ENCODE data around the gene LAMA1. TPM values are rescaled to one million over a fixed set of nuclear protein-coding genes. Genes with fewer than 3 reads are reported as not detected.

LAMA1 gene
- total RNA-seq, 1 donor from 2014 or later, result not detected

DNA sequence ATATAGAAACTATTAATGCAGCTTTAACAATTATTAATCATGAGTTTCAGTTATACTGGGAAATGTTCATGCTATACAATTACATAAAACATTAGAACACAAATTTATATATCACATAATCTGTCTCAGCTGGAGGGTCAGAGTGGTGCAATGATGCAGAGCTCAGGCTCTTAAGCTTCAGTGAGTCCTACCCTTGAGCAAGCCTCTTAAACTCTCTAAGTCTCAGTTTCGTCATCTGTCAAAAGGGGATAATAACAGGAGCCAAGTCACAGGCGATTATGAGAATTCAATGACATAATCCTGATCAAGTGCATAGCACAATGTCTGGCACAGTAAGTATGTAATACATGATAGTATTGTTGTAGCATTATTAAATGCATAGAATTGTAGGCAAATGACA lies 46.0 kb downstream of the LAMA1 start:
- TF ChIP-seq, protein P1, sequence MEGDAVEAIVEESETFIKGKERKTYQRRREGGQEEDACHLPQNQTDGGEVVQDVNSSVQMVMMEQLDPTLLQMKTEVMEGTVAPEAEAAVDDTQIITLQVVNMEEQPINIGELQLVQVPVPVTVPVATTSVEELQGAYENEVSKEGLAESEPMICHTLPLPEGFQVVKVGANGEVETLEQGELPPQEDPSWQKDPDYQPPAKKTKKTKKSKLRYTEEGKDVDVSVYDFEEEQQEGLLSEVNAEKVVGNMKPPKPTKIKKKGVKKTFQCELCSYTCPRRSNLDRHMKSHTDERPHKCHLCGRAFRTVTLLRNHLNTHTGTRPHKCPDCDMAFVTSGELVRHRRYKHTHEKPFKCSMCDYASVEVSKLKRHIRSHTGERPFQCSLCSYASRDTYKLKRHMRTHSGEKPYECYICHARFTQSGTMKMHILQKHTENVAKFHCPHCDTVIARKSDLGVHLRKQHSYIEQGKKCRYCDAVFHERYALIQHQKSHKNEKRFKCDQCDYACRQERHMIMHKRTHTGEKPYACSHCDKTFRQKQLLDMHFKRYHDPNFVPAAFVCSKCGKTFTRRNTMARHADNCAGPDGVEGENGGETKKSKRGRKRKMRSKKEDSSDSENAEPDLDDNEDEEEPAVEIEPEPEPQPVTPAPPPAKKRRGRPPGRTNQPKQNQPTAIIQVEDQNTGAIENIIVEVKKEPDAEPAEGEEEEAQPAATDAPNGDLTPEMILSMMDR (IDR thresholded peaks at IDR 0.05; ENCODE audit: borderline replicate concordance), result no peak
- DNase-seq, result no peak
- intact Hi-C loops (cut with micrococcal nuclease), result no loop called here

DNA sequence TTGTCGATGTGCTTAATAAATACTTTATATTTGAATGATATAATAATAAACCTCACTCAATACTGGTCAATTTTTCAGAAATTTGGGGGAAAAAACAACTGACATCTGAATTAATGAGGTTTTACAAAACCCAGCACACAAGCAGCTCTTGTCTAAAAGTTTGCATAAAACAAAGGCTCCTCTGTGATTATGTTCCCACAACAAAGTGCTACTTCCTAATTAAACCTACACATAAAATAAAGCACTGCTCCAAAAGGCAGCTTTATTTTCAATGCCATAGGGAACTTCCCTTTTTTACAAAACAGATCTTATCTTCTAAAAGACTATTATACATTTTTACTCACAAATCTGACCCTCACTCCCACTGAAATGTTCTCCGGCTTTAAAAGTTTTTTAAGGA lies 47.1 kb downstream of the LAMA1 start:
- DNase-seq, result no peak
- no peaks in the 10 kb centered on the region for H3K9me3 ChIP-seq (replicated peaks)
- H3K27ac ChIP-seq (replicated peaks), result no peak overlapping the region
- peaks cover 34% of the 10 kb centered on the region for H3K27me3 ChIP-seq (ENCODE audit: low read depth)
- H3K4me3 ChIP-seq, result no peak overlapping the region
- H3K36me3 ChIP-seq, result no peaks in the 10 kb centered on the region
- no peaks in the 10 kb centered on the region for H3K4me1 ChIP-seq
- TF ChIP-seq, protein P1 (IDR thresholded peaks at IDR 0.05; ENCODE audit: borderline replicate concordance), result no peak
- intact Hi-C loops (cut with micrococcal nuclease), result no loop called here

More for the DNA sequence above, 46.0 kb downstream of the LAMA1 start:
- Histone ChIP-seq H3K4me1 (no peaks in the 10 kb centered on the region), H3K9me3 (replicated peaks) (no peaks in the 10 kb centered on the region), H3K4me3 (no peak overlapping the region), H3K27me3 (ENCODE audit: low read depth) (peaks cover 25% of the 10 kb centered on the region), H3K27ac (replicated peaks) (no peak overlapping the region), H3K36me3 (no peaks in the 10 kb centered on the region)

DNA sequence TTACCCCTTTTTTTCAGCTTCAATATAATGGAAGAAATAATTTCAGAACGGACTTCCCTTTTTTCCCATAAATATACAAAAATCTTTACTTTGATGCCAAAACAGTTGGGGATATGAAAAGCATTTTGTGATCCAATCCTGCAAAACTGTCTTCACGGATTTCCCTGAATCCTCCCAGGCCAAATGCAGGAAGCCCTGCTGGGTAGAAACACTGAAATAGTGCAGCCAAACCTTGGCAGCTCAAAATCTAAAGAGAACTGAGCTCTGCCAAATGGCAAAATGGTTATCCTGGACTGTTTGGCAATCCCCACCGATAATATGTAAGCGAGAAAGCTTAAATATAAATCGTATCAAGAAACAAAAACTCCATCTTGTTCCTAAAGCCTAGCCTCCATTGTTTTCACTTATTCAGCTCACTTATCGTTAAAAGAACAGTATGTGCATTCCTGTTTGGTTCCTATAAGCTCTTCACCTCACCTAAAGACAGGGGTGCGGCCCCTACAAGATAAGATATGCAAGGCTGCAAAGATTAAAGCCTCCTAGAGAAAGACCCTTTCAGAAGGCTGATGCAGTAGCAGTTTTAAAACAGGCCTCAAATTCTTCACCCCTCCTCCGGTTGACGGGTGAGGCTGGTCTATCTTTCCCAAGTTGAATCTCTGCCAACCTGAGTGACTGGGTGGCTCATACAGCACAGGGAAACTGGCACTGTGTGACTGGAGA lies 48.6 kb downstream of the LAMA1 start:
- Histone ChIP-seq H3K9me3 (replicated peaks) (no peaks in the 10 kb centered on the region), H3K4me1 (no peaks in the 10 kb centered on the region), H3K4me3 (no peak overlapping the region), H3K27me3 (ENCODE audit: low read depth) (peaks cover 44% of the 10 kb centered on the region), H3K36me3 (no peaks in the 10 kb centered on the region), H3K27ac (replicated peaks) (no peak overlapping the region)
- TF ChIP-seq, protein P1 (IDR thresholded peaks at IDR 0.05; ENCODE audit: borderline replicate concordance), result no peak
- intact Hi-C loops (cut with micrococcal nuclease), result no loop called here
- no peak for DNase-seq

DNA sequence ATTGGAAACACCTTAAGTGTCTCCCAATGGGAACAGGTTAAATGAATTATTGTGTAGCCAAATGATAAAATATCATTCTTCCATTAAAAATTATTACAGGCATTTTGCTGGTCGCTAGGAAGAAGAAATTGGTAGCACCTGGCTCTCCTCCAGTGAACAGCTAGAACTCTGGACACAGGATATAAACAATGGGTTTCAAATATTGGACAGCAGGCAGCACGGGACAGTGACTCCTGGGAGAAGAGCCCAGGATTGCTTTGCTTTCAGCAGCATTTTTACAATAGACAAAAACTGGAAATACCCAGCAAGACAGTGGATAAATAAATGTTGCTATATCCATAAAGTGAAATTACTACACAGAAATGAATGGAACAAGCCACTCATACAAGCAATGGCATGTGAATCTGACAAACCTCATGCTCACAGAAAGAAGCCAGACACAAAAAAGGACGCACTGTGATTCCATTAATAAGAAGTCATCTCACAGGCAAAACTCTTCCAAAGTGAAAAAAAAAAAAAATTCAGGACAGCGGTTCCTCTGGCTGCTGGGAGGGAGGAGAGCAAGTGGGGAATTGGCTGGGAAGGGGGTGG lies 50.5 kb downstream of the LAMA1 start:
- DNase-seq, result no peak
- no peak overlapping the region for H3K4me3 ChIP-seq
- intact Hi-C loops (cut with micrococcal nuclease), result no loop called here
- H3K9me3 ChIP-seq (replicated peaks), result no peaks in the 10 kb centered on the region
- TF ChIP-seq, protein P1 (IDR thresholded peaks at IDR 0.05; ENCODE audit: borderline replicate concordance), result no peak
- no peak overlapping the region for H3K27ac ChIP-seq (replicated peaks)
- no peaks in the 10 kb centered on the region for H3K4me1 ChIP-seq
- no peaks in the 10 kb centered on the region for H3K36me3 ChIP-seq
- H3K27me3 ChIP-seq (ENCODE audit: low read depth), result peaks cover 52% of the 10 kb centered on the region

DNA sequence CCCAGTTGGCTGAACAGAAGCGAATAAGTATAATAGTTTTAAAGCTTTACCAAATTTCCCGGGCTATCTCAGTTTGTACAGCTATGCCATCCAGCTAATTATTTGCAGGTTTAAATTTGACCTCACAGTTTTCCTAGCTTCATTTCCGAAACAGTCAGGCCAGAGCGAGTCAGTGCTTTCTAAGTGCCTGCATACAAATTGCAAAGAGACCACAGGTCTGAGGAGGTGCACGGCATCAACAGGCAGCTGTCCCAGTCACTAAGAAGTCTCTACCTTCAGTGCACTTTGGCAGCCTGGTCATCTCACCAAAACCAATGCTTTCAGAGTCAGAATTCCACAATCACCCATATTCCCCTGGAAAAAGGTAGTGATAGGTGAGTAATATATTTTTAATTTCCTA lies 51.9 kb downstream of the LAMA1 start:
- H3K4me3 ChIP-seq, result no peak overlapping the region
- H3K9me3 ChIP-seq (replicated peaks), result no peaks in the 10 kb centered on the region
- no peaks in the 10 kb centered on the region for H3K36me3 ChIP-seq
- H3K27ac ChIP-seq (replicated peaks), result no peak overlapping the region
- peaks cover 65% of the 10 kb centered on the region for H3K27me3 ChIP-seq (ENCODE audit: low read depth)
- intact Hi-C loops (cut with micrococcal nuclease), result no loop called here
- TF ChIP-seq, protein P1 (IDR thresholded peaks at IDR 0.05; ENCODE audit: borderline replicate concordance), result no peak
- H3K4me1 ChIP-seq, result no peaks in the 10 kb centered on the region
- DNase-seq, result no peak
